Measurements from ENCODE around the gene FITM1. TPM values are rescaled to one million over a fixed set of nuclear protein-coding genes. Genes with fewer than 3 reads are reported as not detected.

FITM1 gene
- polyA plus RNA-seq, 3 donors = 2.1 TPM; not detected in 2

DNA sequence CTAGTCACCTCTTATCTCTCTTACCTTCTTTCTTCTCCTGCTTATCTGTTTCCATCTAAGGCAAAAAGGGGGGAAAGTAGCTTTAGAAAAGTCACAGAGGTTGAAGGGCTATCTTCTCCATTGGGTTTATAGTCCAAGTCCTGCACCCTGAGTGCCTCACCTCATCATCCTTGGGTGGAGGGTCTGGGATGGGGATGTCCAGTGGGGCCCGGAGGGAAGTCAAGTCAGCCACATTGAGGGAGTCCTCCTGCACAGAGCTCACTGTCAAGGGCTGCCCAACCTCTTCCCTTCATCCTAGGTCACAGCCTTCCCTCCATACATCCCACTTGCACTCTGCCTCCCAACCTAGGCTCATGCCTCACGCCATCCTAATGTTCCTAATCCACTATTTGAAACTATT is 14.8 kb downstream of the FITM1 start:
- peak overlapping the region in 1 of 2 donors; percentile 84 for H3K27ac ChIP-seq (ENCODE audit: low read depth in 1 of 2, low read length in 2 of 2)
- Mint-ChIP-seq H3K4me1 (peaks cover 55% of the 10 kb centered on the region), H3K36me3 (peaks cover 43 to 46% of the 10 kb centered on the region in 2 donors), H3K27me3 (ENCODE audit: low read depth in 3 of 3) (peaks cover 0 to 2% (median 1%) of the 10 kb centered on the region in 3 donors), H3K9me3 (no peaks in the 10 kb centered on the region), H3K4me3 (peak overlapping the region; percentile 98 to 99), H3K27ac (peak overlapping the region in 5 of 7 donors; percentile 14 to 99 (median 96))
- peak overlapping the region; percentile 98 for H3K4me2 ChIP-seq (replicated peaks; ENCODE audit: extremely low read depth, low read length, poor library complexity, severe bottlenecking)
- TF ChIP-seq, protein P1, sequence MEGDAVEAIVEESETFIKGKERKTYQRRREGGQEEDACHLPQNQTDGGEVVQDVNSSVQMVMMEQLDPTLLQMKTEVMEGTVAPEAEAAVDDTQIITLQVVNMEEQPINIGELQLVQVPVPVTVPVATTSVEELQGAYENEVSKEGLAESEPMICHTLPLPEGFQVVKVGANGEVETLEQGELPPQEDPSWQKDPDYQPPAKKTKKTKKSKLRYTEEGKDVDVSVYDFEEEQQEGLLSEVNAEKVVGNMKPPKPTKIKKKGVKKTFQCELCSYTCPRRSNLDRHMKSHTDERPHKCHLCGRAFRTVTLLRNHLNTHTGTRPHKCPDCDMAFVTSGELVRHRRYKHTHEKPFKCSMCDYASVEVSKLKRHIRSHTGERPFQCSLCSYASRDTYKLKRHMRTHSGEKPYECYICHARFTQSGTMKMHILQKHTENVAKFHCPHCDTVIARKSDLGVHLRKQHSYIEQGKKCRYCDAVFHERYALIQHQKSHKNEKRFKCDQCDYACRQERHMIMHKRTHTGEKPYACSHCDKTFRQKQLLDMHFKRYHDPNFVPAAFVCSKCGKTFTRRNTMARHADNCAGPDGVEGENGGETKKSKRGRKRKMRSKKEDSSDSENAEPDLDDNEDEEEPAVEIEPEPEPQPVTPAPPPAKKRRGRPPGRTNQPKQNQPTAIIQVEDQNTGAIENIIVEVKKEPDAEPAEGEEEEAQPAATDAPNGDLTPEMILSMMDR (IDR thresholded peaks at IDR 0.05) = no peak
- H3K9me3 ChIP-seq (replicated peaks in 1 of 2; ENCODE audit: control insufficient read depth in 1 of 2, insufficient read depth in 1 of 2, low read length in 2 of 2) = no peaks in the 10 kb centered on the region
- H3K4me1 ChIP-seq (ENCODE audit: control insufficient read depth in 1 of 2, insufficient read depth in 2 of 2, low read length in 2 of 2) = peaks cover 40 to 56% of the 10 kb centered on the region in 2 donors
- no CpG with 5 or more reads among the region's 2 CpGs for whole genome bisulfite sequencing (ENCODE audit: insufficient coverage)
- H3K36me3 ChIP-seq (replicated peaks in 1 of 2; ENCODE audit: control insufficient read depth in 1 of 2, insufficient read depth in 2 of 2, low read length in 2 of 2) = peaks cover 30 to 42% of the 10 kb centered on the region in 2 donors
- DNase-seq = no peak
- peak overlapping the region in 2 of 3 experiments; percentile 84 to 100 for H3K4me3 ChIP-seq (replicated peaks in 1 of 3; ENCODE audit: low read depth in 2 of 3, low read length in 3 of 3)
- H3K9ac ChIP-seq (ENCODE audit: insufficient read depth, low read length, poor library complexity, severe bottlenecking) = no peak overlapping the region
- peaks cover 70% of the 10 kb centered on the region for H3K79me2 ChIP-seq (ENCODE audit: insufficient read depth, low read length)
- H3K27me3 ChIP-seq (ENCODE audit: control insufficient read depth in 2 of 2, insufficient read depth in 2 of 2, low read length in 2 of 2) = no peaks in the 10 kb centered on the region
- no peak overlapping the region for H2AFZ ChIP-seq (ENCODE audit: insufficient read depth, low read depth, low read length, poor library complexity, severe bottlenecking)
- intact Hi-C loops (cut with micrococcal nuclease) = no loop called here
- peaks cover 59% of the 10 kb centered on the region for H4K20me1 ChIP-seq (ENCODE audit: insufficient read depth, low read length)

DNA sequence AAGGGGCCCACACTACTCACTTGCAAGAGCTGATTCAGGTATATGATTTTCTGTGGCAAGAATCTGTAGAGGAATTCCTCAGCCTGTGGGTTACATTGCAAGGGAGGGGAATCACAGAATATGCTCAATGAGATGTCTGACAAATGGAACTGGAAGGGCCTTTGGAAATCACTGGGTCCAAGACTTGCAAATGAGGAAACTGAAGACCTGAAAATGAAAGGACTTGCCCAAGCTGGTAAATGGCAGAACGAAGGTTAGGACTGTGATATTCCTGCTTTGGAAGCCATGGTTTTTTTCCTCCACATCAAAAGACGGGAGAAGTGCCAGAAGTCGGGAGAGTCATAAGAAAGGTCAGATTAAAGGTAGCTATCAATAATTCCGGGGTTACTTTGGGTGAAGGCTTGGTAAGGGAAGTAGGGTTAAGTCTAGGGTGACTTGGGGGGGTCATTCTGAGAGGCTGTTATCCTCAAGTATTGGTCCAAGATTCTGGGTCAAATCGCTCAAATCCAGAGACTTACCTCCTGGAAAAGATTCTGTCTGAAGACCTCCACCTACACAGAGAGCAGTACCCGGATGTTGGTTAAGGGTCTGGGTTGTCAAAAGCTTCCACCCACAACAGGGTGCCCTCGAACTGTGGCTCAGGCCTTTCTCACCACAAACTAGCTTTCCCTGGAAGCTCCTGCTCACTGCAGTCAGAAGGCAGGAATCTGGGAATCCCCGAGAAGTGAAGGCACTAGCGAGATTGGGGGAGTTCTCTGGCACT is 15.4 kb downstream of the FITM1 start:
- Histone ChIP-seq H3K36me3 (replicated peaks in 1 of 2; ENCODE audit: control insufficient read depth in 1 of 2, insufficient read depth in 2 of 2, low read length in 2 of 2) (peaks cover 36 to 49% of the 10 kb centered on the region in 2 donors), H3K9ac (ENCODE audit: insufficient read depth, low read length, poor library complexity, severe bottlenecking) (peak overlapping the region; percentile 93), H3K79me2 (ENCODE audit: insufficient read depth, low read length) (peaks cover 70% of the 10 kb centered on the region), H2AFZ (ENCODE audit: insufficient read depth, low read depth, low read length, poor library complexity, severe bottlenecking) (peak overlapping the region; percentile 93), H4K20me1 (ENCODE audit: insufficient read depth, low read length) (peaks cover 59% of the 10 kb centered on the region), H3K27me3 (ENCODE audit: control insufficient read depth in 2 of 2, insufficient read depth in 2 of 2, low read length in 2 of 2) (no peaks in the 10 kb centered on the region), H3K27ac (ENCODE audit: low read depth in 1 of 2, low read length in 2 of 2) (peak overlapping the region; percentile 84 to 89), H3K4me3 (replicated peaks in 1 of 3; ENCODE audit: low read depth in 2 of 3, low read length in 3 of 3) (peak overlapping the region; percentile 84 to 100 (median 89)), H3K9me3 (replicated peaks in 1 of 2; ENCODE audit: control insufficient read depth in 1 of 2, insufficient read depth in 1 of 2, low read length in 2 of 2) (no peaks in the 10 kb centered on the region), H3K4me1 (ENCODE audit: control insufficient read depth in 1 of 2, insufficient read depth in 2 of 2, low read length in 2 of 2) (peaks cover 34 to 50% of the 10 kb centered on the region in 2 donors), H3K4me2 (replicated peaks; ENCODE audit: extremely low read depth, low read length, poor library complexity, severe bottlenecking) (peak overlapping the region; percentile 98)
- H3K27ac Mint-ChIP-seq = peak overlapping the region; percentile 95 to 99 (median 97)
- DNase-seq = peak in 2 of 3 donors; percentile 29 to 76
- H3K27me3 Mint-ChIP-seq (ENCODE audit: low read depth in 3 of 3) = peaks cover 0 to 2% (median 0%) of the 10 kb centered on the region in 3 donors
- WGBS (ENCODE audit: insufficient coverage) = 0% methylated on average over 2 of the region's 9 CpGs
- peaks cover 50 to 52% of the 10 kb centered on the region in 2 donors for H3K36me3 Mint-ChIP-seq
- peak overlapping the region; percentile 98 to 99 for H3K4me3 Mint-ChIP-seq
- TF ChIP-seq, protein P1 (IDR thresholded peaks at IDR 0.05) = no peak
- H3K4me1 Mint-ChIP-seq = peaks cover 48% of the 10 kb centered on the region
- no peaks in the 10 kb centered on the region for H3K9me3 Mint-ChIP-seq
- intact Hi-C loops (cut with micrococcal nuclease) = loop anchor here in 1 of 2 donors (2.0 kb wide), 1 partner anchor 15 kb away; the partner anchor contains the start of gene IRF9
